Measurements from ENCODE around the gene CAMK2D. TPM values are rescaled to one million over a fixed set of nuclear protein-coding genes. Genes with fewer than 3 reads are reported as not detected.

Gene CAMK2D
- total RNA-seq, 2 donors from 2014 or later = 69.5 to 109 TPM

- no peak overlapping the region for H3K27ac ChIP-seq
- intact Hi-C loops (cut with DNase I) = loop anchor here (10.0 kb wide), 1 partner anchor 127 kb away; no protein-coding TSS in a partner anchor
- TF ChIP-seq CTCF (IDR thresholded peaks at IDR 0.05) = no peak
- no peak overlapping the region for H3K9ac ChIP-seq (ENCODE audit: low read depth in 2 of 2, low read length in 2 of 2)
- H3K4me3 ChIP-seq = no peak overlapping the region
- no peaks in the 10 kb centered on the region for H3K9me3 ChIP-seq
- H3K4me1 ChIP-seq = no peaks in the 10 kb centered on the region
- no peaks in the 10 kb centered on the region for H3K27me3 ChIP-seq
- no peak for DNase-seq
- H3K36me3 ChIP-seq = peaks cover 3% of the 10 kb centered on the region
Measured at GRCh38 chr4:113531572-113531971, 230.0 kb downstream of the CAMK2D start.

- Histone ChIP-seq H3K27me3 (no peaks in the 10 kb centered on the region), H3K9me3 (no peaks in the 10 kb centered on the region), H3K4me1 (no peaks in the 10 kb centered on the region), H3K4me3 (no peak overlapping the region), H3K9ac (ENCODE audit: low read depth in 2 of 2, low read length in 2 of 2) (no peak overlapping the region), H3K36me3 (peaks cover 3% of the 10 kb centered on the region), H3K27ac (no peak overlapping the region)
- DNase-seq = no peak
- intact Hi-C loops (cut with DNase I) = no loop called here
- no peak for TF ChIP-seq CTCF (IDR thresholded peaks at IDR 0.05)
Measured at GRCh38 chr4:113528395-113528794, 233.1 kb downstream of the CAMK2D start.

- intact Hi-C loops (cut with DNase I) = no loop called here
- no peak for TF ChIP-seq CTCF (IDR thresholded peaks at IDR 0.05)
- Histone ChIP-seq H3K9ac (ENCODE audit: low read depth in 2 of 2, low read length in 2 of 2) (no peak overlapping the region), H3K27me3 (no peaks in the 10 kb centered on the region), H3K27ac (no peak overlapping the region), H3K4me1 (no peaks in the 10 kb centered on the region), H3K36me3 (peaks cover 3% of the 10 kb centered on the region), H3K4me3 (no peak overlapping the region), H3K9me3 (no peaks in the 10 kb centered on the region)
- no peak for DNase-seq
Measured at GRCh38 chr4:113525521-113525920, 236.0 kb downstream of the CAMK2D start.

- H3K4me3 ChIP-seq = no peak overlapping the region
- intact Hi-C loops (cut with DNase I) = no loop called here
- no peak overlapping the region for H3K27ac ChIP-seq
- H3K4me1 ChIP-seq = no peaks in the 10 kb centered on the region
- H3K9me3 ChIP-seq = no peaks in the 10 kb centered on the region
- H3K27me3 ChIP-seq = no peaks in the 10 kb centered on the region
- no peak for DNase-seq
- TF ChIP-seq CTCF (IDR thresholded peaks at IDR 0.05) = no peak
- H3K9ac ChIP-seq (ENCODE audit: low read depth in 2 of 2, low read length in 2 of 2) = no peak overlapping the region
- peaks cover 3% of the 10 kb centered on the region for H3K36me3 ChIP-seq
Measured at GRCh38 chr4:113524505-113525186, 236.9 kb downstream of the CAMK2D start.

- no peak overlapping the region for H3K9ac ChIP-seq (ENCODE audit: low read depth in 2 of 2, low read length in 2 of 2)
- no peaks in the 10 kb centered on the region for H3K9me3 ChIP-seq
- no peak overlapping the region for H3K27ac ChIP-seq
- H3K4me3 ChIP-seq = no peak overlapping the region
- H3K36me3 ChIP-seq = peaks cover 1% of the 10 kb centered on the region
- no peaks in the 10 kb centered on the region for H3K27me3 ChIP-seq
- no peaks in the 10 kb centered on the region for H3K4me1 ChIP-seq
- no peak for DNase-seq
- no peak for TF ChIP-seq CTCF (IDR thresholded peaks at IDR 0.05)
- intact Hi-C loops (cut with DNase I) = no loop called here
Measured at GRCh38 chr4:113524096-113524495, 237.4 kb downstream of the CAMK2D start.

All from colonic mucosa (tissue), 4 donors.